Neuron (in vitro differentiated cells): ENCODE results near the gene SIGLEC14.

Experiments used
- H2AFZ ChIP-seq: one replicate; pipeline ENCODE4 v1.6.1; 2013; ENCODE audit warnings: low read depth, mild to moderate bottlenecking, inconsistent platforms, low read length, moderate library complexity
- H3K27me3 ChIP-seq: one replicate; pipeline ENCODE4 v1.6.1; 2013; ENCODE audit warnings: low read length; ENCODE audit not compliant: insufficient read depth
- H3K36me3 ChIP-seq: one replicate; pipeline ENCODE4 v1.6.1; 2013; ENCODE audit warnings: low read length; ENCODE audit not compliant: insufficient read depth
- H3K4me1 ChIP-seq: one replicate; pipeline ENCODE4 v1.6.1; 2013; ENCODE audit warnings: low read length; ENCODE audit not compliant: insufficient read depth
- H3K4me3 ChIP-seq: 2 replicates; pipeline ENCODE4 v1.5.1; 2013; ENCODE audit warnings: mild to moderate bottlenecking, low read length, moderate library complexity
- H3K9me3 ChIP-seq: one replicate; pipeline ENCODE4 v1.6.1; 2013; ENCODE audit warnings: low read length

Gene SIGLEC14

DNA sequence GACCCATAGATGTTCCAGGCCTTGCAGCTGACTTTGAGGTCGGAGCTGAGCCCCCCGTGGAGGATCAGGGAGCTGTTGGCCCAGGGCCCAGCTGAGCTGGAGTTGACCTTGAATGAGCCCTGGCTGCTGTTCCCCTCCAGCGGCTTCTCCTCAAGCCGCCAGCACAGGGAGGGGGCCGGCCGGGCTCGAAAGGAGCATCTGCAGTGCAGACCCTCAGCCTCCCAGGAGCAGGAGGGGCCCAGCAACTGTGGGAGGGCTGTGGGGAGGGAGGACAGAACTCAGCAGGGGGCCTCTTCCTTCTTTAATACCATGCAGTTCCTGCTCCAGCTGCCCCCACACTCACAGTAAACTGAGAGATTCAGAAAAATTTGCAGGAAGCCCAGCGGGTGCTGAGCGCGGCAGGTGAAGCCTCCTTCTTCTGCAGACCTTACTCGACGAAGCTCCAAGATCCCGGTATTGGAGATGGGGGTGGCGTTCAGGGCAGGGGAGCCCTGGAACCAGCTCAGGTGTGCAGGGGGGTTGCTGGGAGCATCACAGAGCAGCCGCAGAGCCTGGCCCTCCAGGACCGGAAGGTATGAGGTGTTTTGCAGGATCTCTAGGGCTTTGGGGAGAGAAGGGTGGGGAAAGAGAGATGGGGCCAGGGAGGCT is 19.0 kb downstream of the SIGLEC14 start:
- H3K4me1 ChIP-seq = no peaks in the 10 kb centered on the region
- no peak overlapping the region for H2AFZ ChIP-seq
- no peaks in the 10 kb centered on the region for H3K9me3 ChIP-seq
- peaks cover 21% of the 10 kb centered on the region for H3K27me3 ChIP-seq
- H3K4me3 ChIP-seq = no peak overlapping the region
- H3K36me3 ChIP-seq = no peaks in the 10 kb centered on the region

DNA sequence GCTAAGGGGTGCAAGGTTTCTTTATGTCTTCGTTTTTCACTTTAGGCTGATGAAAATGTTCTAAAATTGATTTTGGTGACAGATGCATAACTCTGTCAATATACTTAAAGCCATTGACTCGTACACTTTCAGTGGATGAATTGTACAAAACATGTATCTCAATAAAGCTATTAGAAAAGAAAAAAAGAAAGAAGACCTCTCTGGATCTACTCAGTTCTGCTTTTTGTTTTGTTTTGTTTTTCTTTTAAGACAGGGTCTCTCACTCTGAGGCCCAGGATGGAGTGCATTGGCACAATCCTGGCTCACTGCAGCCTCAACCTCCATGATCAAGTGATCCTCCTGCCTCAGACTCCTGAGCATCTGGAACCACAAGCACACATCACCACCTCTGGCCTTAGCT is 19.9 kb downstream of the SIGLEC14 start:
- Histone ChIP-seq H2AFZ (no peak overlapping the region), H3K27me3 (peaks cover 21% of the 10 kb centered on the region), H3K4me3 (no peak overlapping the region), H3K4me1 (no peaks in the 10 kb centered on the region), H3K9me3 (no peaks in the 10 kb centered on the region), H3K36me3 (no peaks in the 10 kb centered on the region)

DNA sequence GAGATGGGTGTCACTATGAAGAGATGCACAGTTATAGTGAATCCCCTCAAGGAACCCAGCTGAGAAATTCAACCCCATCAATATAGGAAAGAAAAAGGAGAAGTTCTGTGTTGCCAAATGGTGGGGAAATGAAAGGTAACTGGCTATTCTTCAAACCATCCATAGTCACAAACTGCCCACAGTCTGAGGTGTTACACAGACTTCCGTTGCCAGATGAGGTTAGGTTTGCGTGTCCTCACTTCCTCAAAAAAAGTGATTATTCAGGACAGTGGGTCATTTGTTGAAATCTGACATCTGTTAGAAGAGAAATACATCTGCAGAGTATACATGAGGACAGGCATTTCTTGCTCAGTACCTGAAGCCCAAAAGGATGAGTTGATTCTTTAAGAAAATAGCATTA is 25.4 kb downstream of the SIGLEC14 start:
- Histone ChIP-seq H3K36me3 (no peaks in the 10 kb centered on the region), H3K9me3 (no peaks in the 10 kb centered on the region)

DNA sequence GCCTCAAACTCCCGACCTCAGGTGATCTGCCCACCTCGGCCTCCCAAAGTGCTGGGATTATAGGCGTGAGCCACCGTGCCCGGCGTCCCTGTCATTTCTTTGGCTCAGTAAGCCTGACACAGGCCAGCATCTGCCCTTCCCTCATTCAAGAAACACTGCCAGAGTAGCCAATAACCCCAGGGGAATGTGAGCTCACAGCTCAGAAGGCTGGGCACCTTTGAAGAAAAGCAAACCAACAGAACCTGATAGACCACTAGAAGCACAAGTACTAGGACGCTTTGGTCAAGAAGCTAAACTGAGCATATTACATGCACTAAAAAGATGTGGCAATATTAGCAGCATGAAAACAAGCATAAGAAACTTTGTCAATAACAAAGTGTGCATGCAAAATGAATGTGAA is 30.6 kb downstream of the SIGLEC14 start:
- Histone ChIP-seq H3K36me3 (no peaks in the 10 kb centered on the region), H3K9me3 (no peaks in the 10 kb centered on the region), H3K27me3 (peaks cover 7% of the 10 kb centered on the region), H2AFZ (no peak overlapping the region), H3K4me3 (no peak overlapping the region), H3K4me1 (no peaks in the 10 kb centered on the region)

More for the DNA sequence above, 25.4 kb downstream of the SIGLEC14 start:
- no peaks in the 10 kb centered on the region for H3K4me1 ChIP-seq
- peaks cover 6% of the 10 kb centered on the region for H3K27me3 ChIP-seq
- no peak overlapping the region for H3K4me3 ChIP-seq
- no peak overlapping the region for H2AFZ ChIP-seq

DNA sequence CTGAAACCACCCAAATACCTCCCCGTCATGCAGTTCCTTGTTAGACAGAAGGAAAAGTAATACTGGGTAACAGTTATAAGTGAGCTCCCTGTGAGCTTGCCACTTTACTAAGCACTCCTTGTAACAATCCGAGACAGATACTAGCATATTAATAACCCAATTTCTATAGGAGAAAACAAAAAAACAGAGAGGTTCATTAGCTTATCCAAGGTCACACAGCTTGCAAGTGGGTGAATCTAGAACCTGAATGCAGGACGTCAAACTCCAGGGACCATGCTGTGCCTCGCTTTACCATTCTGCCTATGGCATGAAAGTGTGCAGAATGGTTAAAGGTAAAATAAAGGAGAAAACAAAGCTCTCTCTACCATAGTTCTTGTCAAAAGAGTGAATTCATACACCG is 31.8 kb downstream of the SIGLEC14 start:
- H3K9me3 ChIP-seq = no peaks in the 10 kb centered on the region
- H3K27me3 ChIP-seq = peaks cover 7% of the 10 kb centered on the region
- no peaks in the 10 kb centered on the region for H3K4me1 ChIP-seq
- no peak overlapping the region for H3K4me3 ChIP-seq
- no peak overlapping the region for H2AFZ ChIP-seq
- H3K36me3 ChIP-seq = no peaks in the 10 kb centered on the region

DNA sequence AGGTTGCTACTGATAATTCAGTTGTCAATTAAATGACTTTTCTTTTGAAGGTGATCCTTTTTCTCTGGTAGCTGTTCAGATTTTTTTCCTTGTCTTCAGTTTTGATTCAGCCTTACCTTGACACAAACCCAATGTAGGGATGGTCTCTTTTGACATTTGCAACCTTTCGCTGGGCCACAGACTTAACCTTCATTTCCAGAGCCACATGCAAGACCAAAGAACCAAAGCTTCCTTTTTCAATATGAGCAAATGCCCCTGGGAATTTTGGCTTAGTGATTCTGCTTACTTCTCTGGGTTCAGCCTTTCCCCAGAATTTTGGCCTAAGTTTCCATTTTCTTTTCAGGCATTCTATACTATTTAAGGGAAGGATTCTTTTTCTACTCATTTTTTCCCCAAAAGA is 36.0 kb downstream of the SIGLEC14 start:
- Histone ChIP-seq H3K4me3 (no peak overlapping the region), H3K4me1 (no peaks in the 10 kb centered on the region), H3K36me3 (no peaks in the 10 kb centered on the region), H3K27me3 (peaks cover 7% of the 10 kb centered on the region), H3K9me3 (no peaks in the 10 kb centered on the region), H2AFZ (no peak overlapping the region)

DNA sequence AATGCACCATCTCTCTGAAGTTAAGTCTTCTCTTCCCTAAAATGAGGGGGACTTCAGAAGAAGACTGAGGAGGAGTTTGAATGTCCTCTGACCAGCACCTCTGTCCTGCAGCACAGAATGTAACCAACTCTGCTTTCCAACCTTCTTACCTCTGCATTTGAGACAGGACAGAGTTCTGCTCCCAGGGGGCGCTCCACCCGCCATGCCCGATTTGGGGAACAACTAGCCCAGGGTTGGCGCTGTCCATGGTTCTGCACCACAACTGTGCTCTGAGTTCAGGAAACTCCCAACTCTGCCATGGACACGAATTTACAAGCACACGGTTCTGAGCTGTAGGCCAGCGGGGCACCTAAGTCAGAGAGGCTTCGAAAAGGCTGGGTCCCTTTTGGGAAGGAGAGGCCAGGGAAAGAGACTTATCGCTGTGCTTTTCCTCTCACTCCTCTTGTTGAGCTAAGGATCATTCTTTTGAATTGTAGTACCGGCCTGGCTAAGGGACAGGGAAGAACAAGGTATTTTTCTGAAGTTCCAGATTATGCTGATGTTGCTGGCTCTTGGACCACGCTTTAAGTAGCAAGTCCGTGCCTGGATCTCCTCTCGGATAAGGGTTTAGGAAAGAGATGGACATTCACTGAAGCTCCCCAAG is 38.6 kb downstream of the SIGLEC14 start:
- H3K27me3 ChIP-seq = peaks cover 6% of the 10 kb centered on the region
- H3K36me3 ChIP-seq = no peaks in the 10 kb centered on the region
- no peaks in the 10 kb centered on the region for H3K9me3 ChIP-seq
- no peak overlapping the region for H3K4me3 ChIP-seq
- no peak overlapping the region for H2AFZ ChIP-seq
- H3K4me1 ChIP-seq = no peaks in the 10 kb centered on the region

DNA sequence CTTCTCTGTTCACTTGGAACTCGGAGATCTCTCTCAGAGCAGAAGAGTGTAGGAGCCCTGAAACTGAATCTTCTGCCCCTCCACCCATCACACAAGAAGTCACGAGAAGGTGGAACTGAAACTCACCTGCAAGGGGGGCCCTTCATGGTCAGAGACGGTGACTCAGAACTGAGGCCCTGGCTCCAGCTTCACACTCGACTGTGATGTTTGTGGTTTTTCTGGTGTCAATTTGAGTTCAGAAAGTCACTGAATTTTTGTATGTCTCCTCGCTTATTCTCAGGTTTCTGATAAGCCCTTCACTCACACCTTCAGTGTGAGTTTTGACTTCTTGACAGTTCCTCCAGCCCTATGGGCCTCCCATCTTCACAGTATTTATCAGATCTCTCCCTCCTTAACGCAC is 39.5 kb downstream of the SIGLEC14 start:
- no peaks in the 10 kb centered on the region for H3K4me1 ChIP-seq
- no peaks in the 10 kb centered on the region for H3K9me3 ChIP-seq
- no peaks in the 10 kb centered on the region for H3K27me3 ChIP-seq
- no peak overlapping the region for H2AFZ ChIP-seq
- no peaks in the 10 kb centered on the region for H3K36me3 ChIP-seq
- H3K4me3 ChIP-seq = no peak overlapping the region

DNA sequence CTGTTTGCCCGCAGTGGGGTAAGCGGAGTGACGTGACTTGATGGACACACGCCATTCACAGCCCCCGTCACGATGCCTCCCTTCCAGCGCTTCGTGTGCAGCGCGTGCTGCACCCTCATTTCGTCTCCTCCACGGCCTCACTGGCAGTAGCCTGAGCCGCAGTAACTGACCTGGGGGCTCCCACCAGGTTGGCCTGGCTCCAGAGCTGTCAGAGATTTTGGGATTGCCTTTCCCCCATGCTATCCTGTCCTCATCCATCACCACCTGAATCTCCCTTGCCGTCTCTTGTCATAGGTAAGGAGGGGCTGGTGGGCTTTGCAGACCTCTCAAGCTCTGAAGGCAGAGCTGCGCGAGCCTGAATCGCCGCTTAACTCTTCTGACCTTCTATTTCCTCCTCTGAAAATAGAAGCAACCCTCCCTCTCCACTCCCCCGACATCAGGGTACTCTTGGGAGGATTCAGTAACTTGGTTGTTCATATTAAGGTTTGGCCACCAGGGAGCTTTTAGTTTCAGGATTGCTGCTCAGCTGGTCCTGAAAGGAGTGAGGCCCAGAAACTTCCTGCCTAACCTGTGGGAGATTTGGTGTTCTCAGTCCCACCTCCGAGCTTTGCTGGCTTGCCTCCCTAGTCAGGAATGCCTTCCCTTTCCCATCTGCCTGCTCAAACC is 44.3 kb downstream of the SIGLEC14 start:
- Histone ChIP-seq H3K27me3 (no peaks in the 10 kb centered on the region), H3K4me1 (no peaks in the 10 kb centered on the region), H2AFZ (no peak overlapping the region), H3K36me3 (no peaks in the 10 kb centered on the region), H3K4me3 (no peak overlapping the region), H3K9me3 (peaks cover 4% of the 10 kb centered on the region)

DNA sequence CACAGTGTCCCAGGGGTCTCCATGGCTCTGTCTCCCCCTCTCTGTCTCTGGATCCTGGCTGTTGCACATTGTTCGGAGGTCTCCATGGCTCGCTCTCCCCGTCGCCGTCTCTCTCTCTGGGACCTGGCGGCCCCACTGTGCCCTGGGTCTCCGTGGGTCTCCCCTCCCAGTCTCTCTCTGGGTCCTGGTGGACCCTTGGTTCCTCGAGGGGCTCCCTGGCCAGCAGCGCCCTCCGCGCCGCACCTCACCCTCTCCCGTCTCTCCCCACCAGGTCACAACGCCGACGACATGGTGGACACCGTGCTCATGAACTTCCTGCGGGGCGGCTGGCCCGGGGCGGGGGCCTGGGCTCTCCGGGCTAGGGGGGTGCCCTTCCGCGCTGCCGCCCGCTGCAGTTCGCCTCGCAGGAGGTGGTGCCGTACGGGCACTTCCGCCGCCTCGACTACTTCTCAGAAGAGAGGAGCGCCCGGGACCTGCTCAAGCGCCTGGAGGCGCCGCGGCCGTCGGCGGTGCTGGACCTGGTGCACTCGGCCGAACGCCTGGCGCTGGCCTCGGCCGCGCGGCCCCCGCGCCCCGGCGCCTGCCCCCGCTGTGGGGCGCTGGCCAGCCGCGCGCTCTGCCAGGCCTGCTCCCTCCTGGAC is 45.6 kb downstream of the SIGLEC14 start:
- H3K9me3 ChIP-seq = peaks cover 4% of the 10 kb centered on the region
- H3K4me1 ChIP-seq = no peaks in the 10 kb centered on the region
- no peaks in the 10 kb centered on the region for H3K27me3 ChIP-seq
- no peaks in the 10 kb centered on the region for H3K36me3 ChIP-seq
- no peak overlapping the region for H2AFZ ChIP-seq
- no peak overlapping the region for H3K4me3 ChIP-seq

DNA sequence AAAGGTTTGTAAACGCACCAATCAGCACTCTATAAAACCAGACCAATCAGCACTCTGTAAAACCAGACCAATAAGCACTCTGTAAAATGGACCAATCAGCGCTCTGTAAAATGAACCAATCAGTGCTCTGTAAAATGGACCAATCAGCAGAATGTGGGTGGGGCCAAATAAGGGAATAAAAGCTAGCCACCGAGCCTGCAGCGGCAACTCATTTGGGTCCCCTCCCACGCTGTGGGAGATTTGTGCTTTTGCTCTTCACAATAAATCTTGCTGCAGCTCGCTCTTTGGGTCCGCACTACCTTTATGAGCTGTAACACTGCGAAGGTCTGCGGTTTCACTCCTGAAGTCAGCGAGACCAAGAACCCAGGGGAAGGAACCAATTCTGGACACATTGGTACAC is 47.5 kb downstream of the SIGLEC14 start:
- Histone ChIP-seq H3K27me3 (no peaks in the 10 kb centered on the region), H3K4me3 (no peak overlapping the region), H3K36me3 (no peaks in the 10 kb centered on the region), H2AFZ (no peak overlapping the region), H3K9me3 (peaks cover 4% of the 10 kb centered on the region), H3K4me1 (peaks cover 6% of the 10 kb centered on the region)

DNA sequence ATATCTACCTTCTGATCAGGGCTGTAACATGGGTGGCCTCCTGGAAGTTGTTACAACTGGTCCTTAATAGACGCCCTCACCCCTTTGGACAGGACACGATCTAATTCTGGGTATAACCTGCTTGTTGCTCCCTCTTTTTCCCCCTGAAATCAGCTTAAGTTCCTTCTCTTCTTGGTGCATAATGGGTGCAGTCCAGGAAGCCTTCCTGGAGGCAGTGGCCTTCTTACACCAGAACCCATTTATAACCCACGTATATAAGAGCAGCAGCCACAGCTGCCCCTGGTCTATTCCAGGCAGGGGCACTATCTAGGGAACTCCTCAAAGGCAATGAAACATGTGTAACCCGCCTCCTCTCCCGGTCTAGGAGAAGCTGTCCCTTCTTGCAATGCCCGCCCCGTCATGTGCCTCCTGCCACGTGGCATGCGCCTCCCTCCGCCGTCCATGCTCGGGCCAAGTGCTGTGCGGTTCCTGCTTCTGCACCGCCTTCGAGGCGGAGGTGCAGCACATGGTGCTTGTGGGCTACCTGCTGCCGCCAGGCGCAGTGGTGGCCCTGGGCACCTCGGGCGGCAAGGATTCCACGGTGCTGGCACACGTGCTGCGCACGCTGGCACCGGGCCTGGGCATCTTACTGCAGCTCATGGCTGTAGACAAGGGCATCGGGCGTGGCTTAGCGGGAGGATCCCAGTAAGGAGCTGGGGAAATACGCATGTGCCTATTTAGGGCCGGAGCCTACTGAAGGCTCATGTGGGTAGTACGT is 48.3 kb downstream of the SIGLEC14 start:
- H2AFZ ChIP-seq = no peak overlapping the region
- H3K27me3 ChIP-seq = no peaks in the 10 kb centered on the region
- no peaks in the 10 kb centered on the region for H3K36me3 ChIP-seq
- H3K9me3 ChIP-seq = peaks cover 4% of the 10 kb centered on the region
- H3K4me1 ChIP-seq = peaks cover 11% of the 10 kb centered on the region
- H3K4me3 ChIP-seq = no peak overlapping the region
